Heart left ventricle (tissue), 16 donors: ENCODE data around the gene PHACTR1. TPM values are rescaled to one million over a fixed set of nuclear protein-coding genes. Genes with fewer than 3 reads are reported as not detected.

Source experiments
- ATAC-seq, 4 donors: fragments of 200-7000 bp; cut with Tn5 transposase; one replicate each; pipeline ENCODE4 v1.9.1; 2020 to 2022; ENCODE audit warnings: moderate library complexity in 4 of 4, mild to moderate bottlenecking in 3 of 4, moderate number of reproducible peaks in 1 of 4
- DNase-seq, 5 donors: peaks; one replicate each; pipeline ENCODE4 v3.0.0-alpha.2; 2020
- H3K27ac ChIP-seq, 12 donors: fragments of 200-600 bp; sonication (generic) in 4 of 12; one replicate each; pipeline versions ENCODE4 v1.5.0 to v1.8.0; 2016 to 2022; ENCODE audit warnings: mild to moderate bottlenecking in 2 of 12
- H3K27me3 ChIP-seq, 9 donors: fragments of 200-600 bp; sonication (generic) in 2 of 9; one replicate each; pipeline versions ENCODE4 v1.5.1 to v1.8.0; 2016 to 2022; ENCODE audit warnings: mild to moderate bottlenecking in 3 of 9
- H3K36me3 ChIP-seq, 9 donors: fragments of 200-600 bp; sonication (generic) in 2 of 9; one replicate each; pipeline versions ENCODE4 v1.5.0 to v1.8.0; 2018 to 2022; ENCODE audit warnings: mild to moderate bottlenecking in 2 of 9
- H3K4me1 ChIP-seq, 12 donors: fragments of 200-600 bp; sonication (generic) in 4 of 12; one replicate each; pipeline versions ENCODE4 v1.5.0 to v1.8.0; 2016 to 2022; ENCODE audit warnings: mild to moderate bottlenecking in 3 of 12
- H3K4me3 ChIP-seq, 12 donors: fragments of 200-600 bp; sonication (generic) in 4 of 12; one replicate each; pipeline versions ENCODE4 v1.5.0 to v1.8.0; 2017 to 2022; ENCODE audit warnings: mild to moderate bottlenecking in 9 of 12, moderate library complexity in 4 of 12
- H3K9me3 ChIP-seq, 12 donors: fragments of 200-600 bp; sonication (generic) in 4 of 12; one replicate each; pipeline versions ENCODE4 v1.5.0 to v1.8.0; 2016 to 2022; ENCODE audit warnings: mild to moderate bottlenecking in 1 of 12
- POLR2A ChIP-seq, 2 donors: fragments of 450-650 bp; IDR thresholded peaks; one replicate each; pipeline ENCODE4 v1.6.1; 2017; ENCODE audit warnings: antibody characterized with exemption in 2 of 2, mild to moderate bottlenecking in 2 of 2, moderate library complexity in 2 of 2
- WGBS, 4 donors: extraction: QIAGEN DNeasy Blood & Tissue Kit in 2 of 4; methylation state at CpG; one replicate each; pipeline versions ENCODE4 v1.1.5 to v1.1.7; 2013 to 2018; 5-methylcytosine and 5-hydroxymethylcytosine counted together
- intact Hi-C, 10 donors: fragments of 100-400 bp; cut with DNase I; formaldehyde crosslinking; loops; one replicate each; pipeline versions ENCODE4 v1.11.1 to v1.14.2; 2022
- polyA plus RNA-seq, 2 donors: library from polyadenylated mRNA; stranded (reverse); fragments of 200-250 nt; gene quantifications; one replicate each; pipeline ENCODE4 v1.2.3, GENCODE V29; 2013
- total RNA-seq, 9 donors: library from RNA; depleted of rRNA in 2 of 9; stranded (reverse); fragments of >200 nt in 2 of 9; fragmentation: NEBNext Ultra II Directional in 3 of 9; extraction: Animal tissue kit (Norgen Biotek cat#: 25700) in 3 of 9; gene quantifications; one replicate each; pipeline versions ENCODE4 v1.1.0 to v1.2.4, GENCODE V29; 2016 to 2023
- TF ChIP-seq, protein P1 (sequence below), 12 donors: fragments of 200-600 bp; sonication (generic) in 4 of 12; IDR thresholded peaks; one replicate each; pipeline versions ENCODE4 v1.5.0 to v1.8.0; 2018 to 2022; ENCODE audit warnings: antibody characterized with exemption in 12 of 12, mild to moderate bottlenecking in 5 of 12
- donor health status: ischemic (EF 13 %, LVEDD 7.1; RV severe dilation, severe dysfunction).
- donor health status: healthy with polysubstance abuse.
- donor health status: DM: no; HTN: yes; CAD: no.
- donor health status: DM: no; HTN: no; CAD: no.
- donor health status: ischemic (EF 25% LVEDD 6.9; RV normal size, moderate dysfunction).
- donor health status: ischemic (EF 25% LVEDD 5.7; RV mildly dilated, moderate dysfunction).
- donor health status: healthy.
- donor health status: DM: yes; HTN: yes; CAD: no.
- donor health status: ischemic (EF 35%, LVEDD 5.7; RV mildly dilated, moderate dysfunction).
- donor health status: nonischemic (EF 11% LVEDD 7.7; RV severe dilation, severe dysfunction).
- donor health status: DM: yes; HTN: yes; CAD: no.
- donor health status: PGD.
- donor health status: ischemic (EF 29% LVEDD 5.4; RV normal size, mild dysfunction).
- donor health status: nonischemic (EF 23%, LVEDD 6.1; RV moderate dilation, normal function).

The PHACTR1 gene
- total and polyA plus RNA-seq, 11 donors: 21.2 to 238 (median 87.4) TPM

DNA sequence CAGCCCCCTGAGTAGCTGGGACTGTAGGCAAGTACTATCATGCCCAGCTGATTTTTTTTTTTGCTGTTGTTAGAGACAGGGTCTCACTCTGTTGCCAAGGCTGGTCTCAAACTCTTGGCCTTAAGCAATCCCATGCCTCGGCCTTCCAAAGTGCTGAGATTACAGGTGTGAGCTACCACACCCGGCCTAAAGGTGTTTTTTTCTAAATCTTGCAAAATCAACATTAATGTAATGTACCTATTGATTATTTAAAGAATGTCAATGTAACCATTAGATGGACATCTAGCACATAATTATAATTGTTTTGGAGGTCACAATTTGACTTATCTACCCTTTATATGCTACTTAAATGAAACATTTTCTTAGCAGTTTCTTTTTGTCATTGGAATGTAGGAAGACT is 126.1 kb downstream of the PHACTR1 start:
- TF ChIP-seq POLR2A (IDR thresholded peaks at IDR 0.05): no peak
- TF ChIP-seq, protein P1, sequence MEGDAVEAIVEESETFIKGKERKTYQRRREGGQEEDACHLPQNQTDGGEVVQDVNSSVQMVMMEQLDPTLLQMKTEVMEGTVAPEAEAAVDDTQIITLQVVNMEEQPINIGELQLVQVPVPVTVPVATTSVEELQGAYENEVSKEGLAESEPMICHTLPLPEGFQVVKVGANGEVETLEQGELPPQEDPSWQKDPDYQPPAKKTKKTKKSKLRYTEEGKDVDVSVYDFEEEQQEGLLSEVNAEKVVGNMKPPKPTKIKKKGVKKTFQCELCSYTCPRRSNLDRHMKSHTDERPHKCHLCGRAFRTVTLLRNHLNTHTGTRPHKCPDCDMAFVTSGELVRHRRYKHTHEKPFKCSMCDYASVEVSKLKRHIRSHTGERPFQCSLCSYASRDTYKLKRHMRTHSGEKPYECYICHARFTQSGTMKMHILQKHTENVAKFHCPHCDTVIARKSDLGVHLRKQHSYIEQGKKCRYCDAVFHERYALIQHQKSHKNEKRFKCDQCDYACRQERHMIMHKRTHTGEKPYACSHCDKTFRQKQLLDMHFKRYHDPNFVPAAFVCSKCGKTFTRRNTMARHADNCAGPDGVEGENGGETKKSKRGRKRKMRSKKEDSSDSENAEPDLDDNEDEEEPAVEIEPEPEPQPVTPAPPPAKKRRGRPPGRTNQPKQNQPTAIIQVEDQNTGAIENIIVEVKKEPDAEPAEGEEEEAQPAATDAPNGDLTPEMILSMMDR (IDR thresholded peaks at IDR 0.05): no peak
- DNase-seq (no peak), ATAC-seq (no peak)
- whole genome bisulfite sequencing, 4 donors: 82 to 92% (median 87%) methylated on average over 2 of the region's 2 CpGs
- H3K4me1 ChIP-seq: no peaks in the 10 kb centered on the region
- peaks cover 0 to 9% (median 5%) of the 10 kb centered on the region in 12 donors for H3K9me3 ChIP-seq
- H3K4me3 ChIP-seq: no peak overlapping the region
- intact Hi-C loops: loop anchor here in 1 of 10 donors (5.0 kb wide), 1 partner anchor 205 kb away; no protein-coding TSS in a partner anchor
- H3K27ac ChIP-seq: no peak overlapping the region
- H3K27me3 ChIP-seq: peaks cover 0 to 13% (median 0%) of the 10 kb centered on the region in 9 donors
- H3K36me3 ChIP-seq: no peaks in the 10 kb centered on the region

GRCh38 chr6:12844284-12845223 is 128.0 kb downstream of the PHACTR1 start:
- ATAC-seq (no peak), DNase-seq (no peak)
- intact Hi-C loops: loop anchor here in 2 of 10 donors (5.0 kb wide), 2 partner anchors 207 to 547 kb away; no protein-coding TSS in a partner anchor
- no peak overlapping the region for H3K4me3 ChIP-seq
- TF ChIP-seq POLR2A (IDR thresholded peaks at IDR 0.05): no peak
- TF ChIP-seq, protein P1 (IDR thresholded peaks at IDR 0.05): peak in 11 of 12 donors; percentile 31 to 63 (median 50)
- H3K4me1 ChIP-seq: no peaks in the 10 kb centered on the region
- no peak overlapping the region for H3K27ac ChIP-seq
- H3K36me3 ChIP-seq: no peaks in the 10 kb centered on the region
- H3K9me3 ChIP-seq: no peaks in the 10 kb centered on the region
- H3K27me3 ChIP-seq: peaks cover 0 to 13% (median 0%) of the 10 kb centered on the region in 9 donors
- 83 to 85% (median 83%) methylated on average over 11 of the region's 11 CpGs for WGBS, 4 donors

DNA sequence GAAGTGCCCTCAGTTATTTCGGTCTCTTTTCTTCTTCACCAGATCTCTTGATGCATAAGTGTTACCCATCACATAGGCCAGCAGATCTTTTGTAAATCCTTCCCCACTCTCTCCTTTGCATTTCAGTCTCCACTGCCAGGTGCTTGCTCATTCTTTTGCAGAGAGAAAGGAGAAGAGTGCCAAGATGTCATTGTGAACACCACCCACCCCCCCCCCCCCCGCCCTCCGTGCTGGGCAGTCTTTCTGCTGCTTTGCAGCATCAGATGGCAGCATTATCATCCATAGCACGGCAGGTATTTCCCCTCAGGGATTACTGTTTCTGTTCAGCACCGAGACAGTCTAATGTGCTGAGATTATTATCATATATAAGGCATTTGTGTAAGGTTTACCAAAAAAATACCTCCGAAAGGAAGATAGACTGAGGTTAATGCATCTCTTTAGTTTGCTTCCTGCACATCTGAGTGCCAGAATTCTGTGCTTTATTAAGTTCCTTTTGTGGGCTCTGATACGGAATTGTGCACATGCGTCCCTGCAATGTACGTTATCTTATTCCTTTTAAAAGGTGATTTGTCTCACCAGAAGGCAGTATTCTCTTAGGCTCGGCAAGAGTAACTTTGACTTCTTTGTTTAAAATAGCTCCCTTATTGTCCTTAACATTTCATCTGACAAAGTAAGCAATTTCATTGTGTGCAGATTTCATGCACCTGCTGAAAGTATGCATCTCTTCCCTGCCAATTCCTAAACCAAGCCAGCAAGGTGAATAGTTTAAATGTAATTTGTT is 128.8 kb downstream of the PHACTR1 start:
- no peak for DNase-seq
- intact Hi-C loops: loop anchor here in 1 of 10 donors (5.0 kb wide), 1 partner anchor 548 kb away; no protein-coding TSS in a partner anchor
- no peak overlapping the region for H3K4me3 ChIP-seq
- 63 to 72% (median 68%) methylated on average over 10 of the region's 10 CpGs for WGBS, 4 donors
- H3K27ac ChIP-seq: no peak overlapping the region
- ATAC-seq: no peak
- no peaks in the 10 kb centered on the region for H3K36me3 ChIP-seq
- H3K4me1 ChIP-seq: no peaks in the 10 kb centered on the region
- H3K9me3 ChIP-seq: no peaks in the 10 kb centered on the region
- TF ChIP-seq POLR2A (IDR thresholded peaks at IDR 0.05): no peak
- TF ChIP-seq, protein P1 (IDR thresholded peaks at IDR 0.05): no peak
- H3K27me3 ChIP-seq: peaks cover 0 to 13% (median 0%) of the 10 kb centered on the region in 9 donors
